ENCODE results near the gene C2CD4C.

The C2CD4C gene

DNA sequence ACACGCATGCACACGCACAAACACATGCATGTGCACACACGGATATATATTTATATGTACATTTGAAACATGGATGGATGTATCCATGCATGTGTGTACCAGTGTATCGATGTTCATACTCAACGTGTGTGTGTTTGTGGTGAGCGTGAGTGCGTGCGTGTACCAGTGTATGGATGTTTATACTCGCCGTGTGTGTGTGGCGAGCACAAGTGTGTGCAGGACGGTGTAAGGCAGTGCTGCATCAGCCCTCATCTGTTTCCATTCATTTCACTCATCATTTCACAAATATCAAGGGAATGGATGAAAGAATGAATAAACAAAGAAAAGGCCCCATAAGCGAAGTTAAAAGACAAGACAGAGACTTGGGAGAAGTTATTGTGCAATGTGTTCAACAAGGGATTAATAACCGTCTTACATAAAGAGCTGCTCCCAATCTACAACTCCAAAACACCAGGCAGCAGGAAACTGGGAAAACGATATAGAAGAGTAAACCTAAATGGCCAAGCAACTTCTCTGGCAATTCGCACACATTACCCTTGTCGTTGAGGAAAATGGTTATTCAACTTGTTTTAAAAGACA is 42.7 kb downstream of the C2CD4C start:
- TF ChIP-seq, protein P1, sequence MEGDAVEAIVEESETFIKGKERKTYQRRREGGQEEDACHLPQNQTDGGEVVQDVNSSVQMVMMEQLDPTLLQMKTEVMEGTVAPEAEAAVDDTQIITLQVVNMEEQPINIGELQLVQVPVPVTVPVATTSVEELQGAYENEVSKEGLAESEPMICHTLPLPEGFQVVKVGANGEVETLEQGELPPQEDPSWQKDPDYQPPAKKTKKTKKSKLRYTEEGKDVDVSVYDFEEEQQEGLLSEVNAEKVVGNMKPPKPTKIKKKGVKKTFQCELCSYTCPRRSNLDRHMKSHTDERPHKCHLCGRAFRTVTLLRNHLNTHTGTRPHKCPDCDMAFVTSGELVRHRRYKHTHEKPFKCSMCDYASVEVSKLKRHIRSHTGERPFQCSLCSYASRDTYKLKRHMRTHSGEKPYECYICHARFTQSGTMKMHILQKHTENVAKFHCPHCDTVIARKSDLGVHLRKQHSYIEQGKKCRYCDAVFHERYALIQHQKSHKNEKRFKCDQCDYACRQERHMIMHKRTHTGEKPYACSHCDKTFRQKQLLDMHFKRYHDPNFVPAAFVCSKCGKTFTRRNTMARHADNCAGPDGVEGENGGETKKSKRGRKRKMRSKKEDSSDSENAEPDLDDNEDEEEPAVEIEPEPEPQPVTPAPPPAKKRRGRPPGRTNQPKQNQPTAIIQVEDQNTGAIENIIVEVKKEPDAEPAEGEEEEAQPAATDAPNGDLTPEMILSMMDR (IDR thresholded peaks at IDR 0.05): no peak

DNA sequence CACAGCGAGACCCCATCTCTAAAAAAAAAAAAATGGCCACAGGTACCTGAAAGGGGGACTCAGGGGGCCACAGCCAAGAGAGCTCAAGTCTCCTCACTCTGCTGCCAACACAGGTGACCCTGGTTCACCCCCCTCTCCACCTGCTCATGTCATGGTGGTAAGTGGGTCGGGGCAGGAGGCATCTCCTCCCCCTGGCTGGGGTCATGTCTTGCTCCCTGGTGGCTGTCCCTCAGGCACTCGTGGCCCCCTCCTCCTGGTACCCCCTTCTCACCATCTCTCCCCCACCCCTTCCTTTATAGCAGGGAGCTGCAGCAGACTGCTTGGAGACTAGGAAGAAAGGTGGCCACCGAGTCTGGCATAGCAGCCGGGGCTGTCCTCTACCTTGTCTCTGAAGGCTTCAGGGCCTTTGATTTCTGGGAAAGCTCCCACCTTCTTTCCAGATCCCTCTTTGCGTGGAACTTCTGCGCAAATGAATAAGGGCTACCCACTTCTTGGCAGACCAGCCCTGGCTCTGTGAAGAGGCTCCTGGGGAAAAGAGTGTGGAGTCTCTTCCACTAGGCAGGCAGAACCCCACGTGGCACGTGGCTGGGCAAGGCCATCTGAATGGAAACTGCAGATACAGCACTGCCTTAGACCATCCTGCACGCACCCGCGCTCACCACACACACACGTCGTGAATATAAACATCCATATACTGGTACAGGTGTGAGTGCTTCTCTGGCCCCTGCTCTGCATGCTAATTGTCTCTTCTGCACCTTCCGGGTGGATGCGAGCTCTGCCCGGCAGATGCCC is 44.3 kb downstream of the C2CD4C start:
- TF ChIP-seq, protein P1 (IDR thresholded peaks at IDR 0.05): no peak

DNA sequence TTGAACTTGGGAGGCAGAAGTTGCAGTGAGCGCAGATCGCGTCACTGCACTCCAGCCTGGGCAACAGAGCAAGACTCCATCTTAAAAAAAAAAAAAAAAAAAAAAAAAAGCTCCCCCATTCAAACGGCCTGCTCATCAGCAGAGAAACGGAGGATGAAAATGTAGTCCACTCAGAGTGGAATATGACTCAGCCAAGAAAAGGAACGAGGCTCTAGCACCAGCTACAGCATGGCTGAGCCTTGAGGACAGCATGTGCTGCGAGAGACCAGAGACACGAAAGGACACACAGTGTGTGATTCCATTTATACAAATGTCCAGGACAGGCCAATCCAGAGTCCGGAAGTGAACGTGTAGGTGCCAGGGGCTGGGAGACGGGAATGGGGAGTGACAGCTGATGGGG is 46.3 kb downstream of the C2CD4C start:
- TF ChIP-seq, protein P1 (IDR thresholded peaks at IDR 0.05): no peak

DNA sequence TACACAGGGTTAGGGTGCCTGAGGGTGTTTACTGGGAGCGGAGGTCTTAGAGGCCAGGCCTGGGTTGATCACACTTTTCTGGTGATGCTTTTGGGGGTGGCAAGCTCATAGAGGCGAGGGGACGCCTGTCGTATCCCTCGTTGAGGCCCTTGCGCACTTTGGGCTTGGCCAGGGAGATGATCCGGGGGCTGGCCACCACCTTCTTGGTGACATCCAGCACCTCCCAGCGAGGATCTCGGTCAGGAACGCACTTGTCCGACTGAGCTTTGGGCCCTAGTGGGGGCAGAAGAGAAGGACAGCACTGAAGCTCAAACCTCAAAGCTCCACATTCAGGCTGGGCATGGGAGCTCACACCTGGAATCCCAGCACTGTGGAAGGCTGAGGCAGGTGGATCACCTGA is 46.8 kb downstream of the C2CD4C start:
- TF ChIP-seq, protein P1 (IDR thresholded peaks at IDR 0.05): no peak

DNA sequence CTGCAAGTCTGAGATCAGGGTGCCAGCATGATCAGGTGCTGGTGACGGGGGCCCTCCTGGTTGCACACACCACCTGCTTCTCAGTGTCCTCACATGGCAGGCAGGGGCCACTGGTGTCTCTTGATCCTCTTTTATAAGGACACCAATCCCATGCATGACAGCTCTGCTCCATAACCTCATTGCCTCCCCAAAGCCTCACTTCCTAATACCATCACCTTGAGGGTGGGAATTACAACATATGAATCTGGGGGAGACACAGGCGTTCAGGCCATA is 49.4 kb downstream of the C2CD4C start:
- TF ChIP-seq, protein P1 (IDR thresholded peaks at IDR 0.05): no peak
